Esophagus squamous epithelium (tissue), 5 donors: ENCODE measurements around the gene DLGAP1. TPM values are rescaled to one million over a fixed set of nuclear protein-coding genes. Genes with fewer than 3 reads are reported as not detected.

Experiments used
- DNase-seq: peaks from one replicate; lab custom pipeline; 2025; lab: John Stamatoyannopoulos, UW
- H3K27ac ChIP-seq, 4 donors: fragments of 200-600 bp; sonication (generic); one replicate each; pipeline ENCODE4 v1.5.1; 2016 to 2019; ENCODE audit warnings: mild to moderate bottlenecking in 1 of 4
- H3K27me3 ChIP-seq, 4 donors: fragments of 200-600 bp; sonication (generic); 1 replicate in 3 of 4; 2 replicates in 1 of 4; pipeline versions ENCODE4 v1.5.1 to v1.6.0; 2017 to 2021; ENCODE audit warnings: antibody characterized with exemption in 1 of 4
- H3K36me3 ChIP-seq, 3 donors: fragments of 200-600 bp; sonication (generic); one replicate each; pipeline ENCODE4 v1.5.1; 2016 to 2019
- H3K4me1 ChIP-seq, 3 donors: fragments of 200-600 bp; sonication (generic); one replicate each; pipeline ENCODE4 v1.5.1; 2017 to 2019
- H3K4me3 ChIP-seq, 4 donors: fragments of 200-600 bp; sonication (generic); 1 replicate in 3 of 4; 2 replicates in 1 of 4; pipeline ENCODE4 v1.5.1; 2016 to 2019; ENCODE audit warnings: mild to moderate bottlenecking in 2 of 4, moderate library complexity in 1 of 4
- H3K9me3 ChIP-seq, 3 donors: fragments of 200-600 bp; sonication (generic); one replicate each; pipeline ENCODE4 v1.5.1; 2016 to 2019
- CTCF ChIP-seq, 6 experiments: fragments of 450-650 bp in 4 of 6; fragments of 200-600 bp in 2 of 6; sonication (generic) in 2 of 6; IDR thresholded peaks; one replicate each; pipeline ENCODE4 v1.5.1; 2016 to 2019; ENCODE audit warnings: antibody characterized with exemption in 6 of 6, mild to moderate bottlenecking in 4 of 6, moderate library complexity in 4 of 6
- POLR2A ChIP-seq, 4 donors: fragments of 450-650 bp; IDR thresholded peaks; one replicate each; pipeline ENCODE4 v1.6.1; 2017; ENCODE audit warnings: antibody characterized with exemption in 4 of 4, mild to moderate bottlenecking in 4 of 4, moderate library complexity in 3 of 4
- WGBS, 2 donors: methylation state at CpG; one replicate each; pipeline ENCODE4 v1.1.5; 2018; 5-methylcytosine and 5-hydroxymethylcytosine counted together
- intact Hi-C: fragments of 100-400 bp; cut with DNase I; formaldehyde crosslinking; loops from one replicate; pipeline ENCODE4 v1.15.0; 2022
- total RNA-seq, 4 donors: library from RNA; depleted of rRNA; stranded (reverse); fragments of >200 nt; gene quantifications; one replicate each; pipeline ENCODE4 v1.1.0, GENCODE V29; 2016
- donor health status: DM: yes; HTN: yes; CAD: no.

DLGAP1 gene
- total RNA-seq, 4 donors from 2014 or later, result 0.09 to 1.5 (median 0.52) TPM

- intact Hi-C loops, result no loop called here
- Histone ChIP-seq H3K27me3 (no peaks in the 10 kb centered on the region), H3K27ac (no peak overlapping the region), H3K4me1 (peaks cover 22 to 45% (median 31%) of the 10 kb centered on the region in 3 donors), H3K9me3 (no peaks in the 10 kb centered on the region), H3K4me3 (no peak overlapping the region), H3K36me3 (no peaks in the 10 kb centered on the region)
- DNase-seq, result no peak
- TF ChIP-seq POLR2A (IDR thresholded peaks at IDR 0.05) (no peak), CTCF (IDR thresholded peaks at IDR 0.05) (no peak)
- WGBS, 2 donors, result 87 to 94% methylated on average over 3 of the region's 3 CpGs
Measured at GRCh38 chr18:3619222-3619621, 835.9 kb downstream of the DLGAP1 start.

GRCh38 chr18:3616744-3617143 lies 838.4 kb downstream of the DLGAP1 start:
- Histone ChIP-seq H3K36me3 (no peaks in the 10 kb centered on the region), H3K4me1 (peaks cover 7 to 20% (median 8%) of the 10 kb centered on the region in 3 donors), H3K27ac (no peak overlapping the region), H3K9me3 (no peaks in the 10 kb centered on the region), H3K4me3 (no peak overlapping the region), H3K27me3 (no peaks in the 10 kb centered on the region)
- WGBS, 2 donors, result 88 to 90% methylated on average over 3 of the region's 3 CpGs
- intact Hi-C loops, result no loop called here
- no peak for DNase-seq
- TF ChIP-seq CTCF (IDR thresholded peaks at IDR 0.05) (no peak), POLR2A (IDR thresholded peaks at IDR 0.05) (no peak)

- no peak for DNase-seq
- 73 to 75% methylated on average over 2 to 6 of the region's 6 CpGs for WGBS, 2 donors
- TF ChIP-seq POLR2A (IDR thresholded peaks at IDR 0.05) (no peak), CTCF (IDR thresholded peaks at IDR 0.05) (no peak)
- intact Hi-C loops, result no loop called here
- Histone ChIP-seq H3K27me3 (no peaks in the 10 kb centered on the region), H3K4me3 (no peak overlapping the region), H3K9me3 (no peaks in the 10 kb centered on the region), H3K4me1 (peaks cover 1 to 14% (median 3%) of the 10 kb centered on the region in 3 donors), H3K36me3 (no peaks in the 10 kb centered on the region), H3K27ac (no peak overlapping the region)
Measured at GRCh38 chr18:3616142-3616541, 839.0 kb downstream of the DLGAP1 start.

- WGBS, 2 donors, result 65 to 66% methylated on average over 4 of the region's 4 CpGs
- H3K27ac ChIP-seq, result no peak overlapping the region
- H3K27me3 ChIP-seq, result no peaks in the 10 kb centered on the region
- H3K36me3 ChIP-seq, result no peaks in the 10 kb centered on the region
- H3K9me3 ChIP-seq, result no peaks in the 10 kb centered on the region
- TF ChIP-seq CTCF (IDR thresholded peaks at IDR 0.05), result no peak
- TF ChIP-seq POLR2A (IDR thresholded peaks at IDR 0.05), result no peak
- intact Hi-C loops, result no loop called here
- DNase-seq, result no peak
- no peak overlapping the region for H3K4me3 ChIP-seq
- peaks cover 0 to 9% (median 3%) of the 10 kb centered on the region in 3 donors for H3K4me1 ChIP-seq
Measured at GRCh38 chr18:3615374-3615985, 839.6 kb downstream of the DLGAP1 start.

GRCh38 chr18:3612315-3612714 lies 842.8 kb downstream of the DLGAP1 start:
- no peaks in the 10 kb centered on the region for H3K4me1 ChIP-seq
- H3K4me3 ChIP-seq, result no peak overlapping the region
- H3K36me3 ChIP-seq, result no peaks in the 10 kb centered on the region
- no peak for TF ChIP-seq POLR2A (IDR thresholded peaks at IDR 0.05)
- TF ChIP-seq CTCF (IDR thresholded peaks at IDR 0.05), result no peak
- no peak for DNase-seq
- no peak overlapping the region for H3K27ac ChIP-seq
- H3K9me3 ChIP-seq, result no peaks in the 10 kb centered on the region
- intact Hi-C loops, result no loop called here
- WGBS, 2 donors, result 67 to 69% methylated on average over 5 of the region's 5 CpGs
- no peaks in the 10 kb centered on the region for H3K27me3 ChIP-seq
